WTC11 (cell line): ENCODE measurements around the gene VWA5B1. TPM values are rescaled to one million over a fixed set of nuclear protein-coding genes. Genes with fewer than 3 reads are reported as not detected.

ENCODE experiments used
- ATAC-seq: fragments of 200-7000 bp; cut with Tn5 transposase; 2 replicates; pipeline ENCODE4 v1.10.0; 2021; ENCODE audit warnings: mild to moderate bottlenecking, moderate library complexity
- CTCF ChIA-PET: fragments of 300-600 bp; sonication (Branson Sonifier 250); formaldehyde crosslinking; loops from one replicate; lab custom pipeline; 2021; ENCODE audit warnings: antibody characterized with exemption; lab: Charles Lee
- POLR2A ChIA-PET: fragments of 350-600 bp; sonication (Branson Sonifier 250); formaldehyde crosslinking; loops from one replicate; lab custom pipeline; 2021; ENCODE audit warnings: antibody characterized with exemption; lab: Charles Lee
- DNase-seq: peaks from one replicate; pipeline ENCODE4 v3.0.0; 2021; ENCODE audit warnings: low spot score
- H3K27ac Mint-ChIP-seq: 2 replicates; pipeline ENCODE4 v1.8.0; 2021; ENCODE audit warnings: mixed read lengths
- H3K27me3 Mint-ChIP-seq: 2 replicates; pipeline ENCODE4 v1.8.0; 2021; ENCODE audit warnings: low read depth, mild to moderate bottlenecking, moderate library complexity, mixed read lengths
- H3K36me3 Mint-ChIP-seq: 2 replicates; pipeline ENCODE4 v1.8.0; 2021; ENCODE audit warnings: mixed read lengths
- H3K4me1 Mint-ChIP-seq: 2 replicates; pipeline ENCODE4 v1.8.0; 2022; ENCODE audit warnings: mixed read lengths
- H3K4me3 Mint-ChIP-seq: 2 replicates; pipeline ENCODE4 v1.8.0; 2021; ENCODE audit warnings: mild to moderate bottlenecking, moderate library complexity, mixed read lengths
- H3K9me3 Mint-ChIP-seq: 2 replicates; pipeline ENCODE4 v1.8.0; 2021; ENCODE audit warnings: mixed read lengths
- ARID4B ChIP-seq: sonication (generic); formaldehyde crosslinking; IDR thresholded peaks from 2 replicates; pipeline ENCODE4 v1.8.0; 2023; ENCODE audit warnings: missing genetic modification reagents, mild to moderate bottlenecking, borderline replicate concordance
- ATF1 ChIP-seq: sonication (generic); formaldehyde crosslinking; IDR thresholded peaks from 2 replicates; pipeline ENCODE4 v1.8.1; 2023; ENCODE audit warnings: mild to moderate bottlenecking, moderate library complexity, missing genetic modification reagents
- CBFB ChIP-seq: sonication (generic); formaldehyde crosslinking; IDR thresholded peaks from 2 replicates; pipeline ENCODE4 v1.8.1; 2022; ENCODE audit warnings: mild to moderate bottlenecking, low read depth, missing genetic modification reagents
- ERG ChIP-seq: fragments of 250-450 bp; sonication (Bioruptor Pico); IDR thresholded peaks from 2 replicates; pipeline ENCODE4 v1.8.0; 2021; ENCODE audit warnings: mild to moderate bottlenecking
- ESRRA ChIP-seq: sonication (generic); formaldehyde crosslinking; IDR thresholded peaks from 2 replicates; pipeline ENCODE4 v1.8.1; 2022; ENCODE audit warnings: mild to moderate bottlenecking, missing genetic modification reagents, borderline replicate concordance
- FOXJ3 ChIP-seq: sonication (generic); formaldehyde crosslinking; IDR thresholded peaks from 2 replicates; pipeline ENCODE4 v1.9.0; 2021; ENCODE audit warnings: missing genetic modification reagents, mild to moderate bottlenecking, borderline replicate concordance
- FOXK1 ChIP-seq: sonication (generic); formaldehyde crosslinking; IDR thresholded peaks from 2 replicates; pipeline ENCODE4 v1.8.0; 2022; ENCODE audit warnings: mild to moderate bottlenecking, moderate library complexity, missing genetic modification reagents
- FOXP4 ChIP-seq: sonication (generic); formaldehyde crosslinking; IDR thresholded peaks from 2 replicates; pipeline ENCODE4 v1.8.0; 2022; ENCODE audit warnings: mild to moderate bottlenecking, missing genetic modification reagents
- GTF2I ChIP-seq: fragments of 250-450 bp; sonication (Bioruptor Pico); conservative IDR thresholded peaks from 2 replicates; pipeline ENCODE4 v1.4.0; 2021; ENCODE audit warnings: mild to moderate bottlenecking
- JUN ChIP-seq: sonication (generic); formaldehyde crosslinking; IDR thresholded peaks from 2 replicates; pipeline ENCODE4 v1.8.0; 2023; ENCODE audit warnings: mild to moderate bottlenecking, missing genetic modification reagents
- NFATC4 ChIP-seq: fragments of 250-450 bp; sonication (Bioruptor Pico); IDR thresholded peaks from 2 replicates; pipeline ENCODE4 v1.9.0; 2021; ENCODE audit warnings: mild to moderate bottlenecking
- OVOL2 ChIP-seq: fragments of 250-450 bp; sonication (Bioruptor Pico); IDR thresholded peaks from 2 replicates; pipeline ENCODE4 v1.9.0; 2021; ENCODE audit warnings: mild to moderate bottlenecking, borderline replicate concordance
- PREB ChIP-seq: sonication (generic); formaldehyde crosslinking; IDR thresholded peaks from 2 replicates; pipeline ENCODE4 v1.8.1; 2022; ENCODE audit warnings: mild to moderate bottlenecking, missing genetic modification reagents, moderate library complexity, borderline replicate concordance
- SMAD4 ChIP-seq: sonication (generic); formaldehyde crosslinking; IDR thresholded peaks from 2 replicates; pipeline ENCODE4 v1.8.0; 2022; ENCODE audit warnings: mild to moderate bottlenecking, missing genetic modification reagents
- SP1 ChIP-seq: sonication (generic); formaldehyde crosslinking; conservative IDR thresholded peaks from 2 replicates; pipeline ENCODE4 v1.8.1; 2022; ENCODE audit warnings: missing genetic modification reagents
- TCF7 ChIP-seq: sonication (generic); formaldehyde crosslinking; IDR thresholded peaks from 2 replicates; pipeline ENCODE4 v1.8.0; 2022; ENCODE audit warnings: mild to moderate bottlenecking, low read depth, missing genetic modification reagents, moderate library complexity
- ZBTB21 ChIP-seq: sonication (generic); formaldehyde crosslinking; IDR thresholded peaks from 2 replicates; pipeline ENCODE4 v1.8.1; 2023; ENCODE audit warnings: mild to moderate bottlenecking, missing genetic modification reagents, borderline replicate concordance
- ZNF219 ChIP-seq: sonication (generic); formaldehyde crosslinking; IDR thresholded peaks from 2 replicates; pipeline ENCODE4 v1.8.0; 2023; ENCODE audit warnings: missing genetic modification reagents, mild to moderate bottlenecking, borderline replicate concordance
- ZNF263 ChIP-seq: sonication (generic); formaldehyde crosslinking; IDR thresholded peaks from 2 replicates; pipeline ENCODE4 v1.8.1; 2022; ENCODE audit warnings: low read depth, mild to moderate bottlenecking, moderate library complexity, missing genetic modification reagents
- ZSCAN18 ChIP-seq: fragments of 250-450 bp; sonication (Bioruptor Pico); IDR thresholded peaks from 2 replicates; pipeline ENCODE4 v2.1.2; 2022; ENCODE audit warnings: mild to moderate bottlenecking, moderate library complexity
- total RNA-seq: library from RNA; stranded (reverse); gene quantifications from 3 replicates; pipeline ENCODE4 v1.2.3, GENCODE V29; 2021

VWA5B1 gene
- total RNA-seq, 1 experiment from 2014 or later = 1.5 TPM

GRCh38 chr1:20367626-20368025, 77.0 kb downstream of the VWA5B1 start:
- TF ChIP-seq CBFB (CRISPR knock-in tag) (no peak), FOXP4 (CRISPR knock-in tag) (no peak), FOXJ3 (no peak), JUN (CRISPR knock-in tag) (no peak), ERG (no peak), PREB (CRISPR knock-in tag) (no peak), ZNF263 (CRISPR knock-in tag) (no peak), TCF7 (CRISPR knock-in tag) (no peak)
- TF ChIP-seq, all 79 proteins: peak for 0
- Mint-ChIP-seq H3K27me3 (peaks cover 92% of the 10 kb centered on the region), H3K9me3 (no peaks in the 10 kb centered on the region), H3K4me3 (peak overlapping the region; percentile 57; the same call in 1 of the 2 replicates), H3K4me1 (0 out of 2 replicates have a peak, but pooled peaks cover 5% of the 10 kb centered on the region), H3K36me3 (no peaks in the 10 kb centered on the region), H3K27ac (no peak overlapping the region)
- ChIA-PET CTCF (interaction anchor here (0.7 to 1.7 kb wide), 8 partner anchors 9 to 155 kb away, joined by 3 to 9 read pairs (median 4); no protein-coding TSS in a partner anchor), POLR2A (interaction anchor here (0.7 kb wide), 1 partner anchor 9 kb away, joined by 3 read pairs; no protein-coding TSS in a partner anchor)
- no peak for DNase-seq
- no peak for ATAC-seq

- peaks cover 93% of the 10 kb centered on the region for H3K27me3 Mint-ChIP-seq
- no peak overlapping the region for H3K27ac Mint-ChIP-seq
- no peaks in the 10 kb centered on the region for H3K9me3 Mint-ChIP-seq
- ChIA-PET CTCF (interaction anchor here (0.6 to 1.4 kb wide), 4 partner anchors 8 to 156 kb away, joined by 3 to 6 read pairs (median 4); no protein-coding TSS in a partner anchor), POLR2A (no interaction called here)
- H3K36me3 Mint-ChIP-seq = no peaks in the 10 kb centered on the region
- 0 out of 2 replicates have a peak, but pooled peaks cover 8% of the 10 kb centered on the region for H3K4me1 Mint-ChIP-seq
- H3K4me3 Mint-ChIP-seq = no peak overlapping the region
- DNase-seq (no peak), ATAC-seq (no peak)
- TF ChIP-seq ZSCAN18 (CRISPR knock-in tag) = no peak
- no peak for TF ChIP-seq GTF2I (CRISPR knock-in tag)
- no peak for TF ChIP-seq FOXK1 (CRISPR knock-in tag)
- TF ChIP-seq OVOL2 (CRISPR knock-in tag) = no peak
- TF ChIP-seq NFATC4 (CRISPR knock-in tag) = no peak
- TF ChIP-seq ESRRA (CRISPR knock-in tag) = no peak
- no peak for TF ChIP-seq SMAD4 (CRISPR knock-in tag)
- no peak for TF ChIP-seq PREB (CRISPR knock-in tag)
- no peak for TF ChIP-seq ZBTB21 (CRISPR knock-in tag)
- TF ChIP-seq SP1 (CRISPR knock-in tag) = no peak
- no peak for TF ChIP-seq ZNF219 (CRISPR knock-in tag)
- TF ChIP-seq ATF1 (CRISPR knock-in tag) = no peak
- TF ChIP-seq ARID4B (CRISPR knock-in tag) = no peak
Measured at GRCh38 chr1:20368866-20369470, 78.3 kb downstream of the VWA5B1 start.
